PC-3 (cell line): Measurements from ENCODE around the gene ACP7. TPM values are rescaled to one million over a fixed set of nuclear protein-coding genes. Genes with fewer than 3 reads are reported as not detected.

Experiments used
- ATAC-seq: fragments of 200-7000 bp; cut with Tn5 transposase; 2 replicates; pipeline ENCODE4 v1.9.1; 2020; ENCODE audit warnings: mild to moderate bottlenecking, moderate library complexity
- BruUV-seq: library from RNA; stranded (reverse); fragments of 400-500 nt; replicated peaks from 2 replicates; lab custom pipeline; 2021; lab: Mats Ljungman, UMichigan
- CTCF ChIA-PET: fragments of 300-600 bp; sonication (Branson Sonifier 250); formaldehyde crosslinking; loops from one replicate; lab custom pipeline; 2022; ENCODE audit warnings: antibody characterized with exemption; lab: Charles Lee
- POLR2A ChIA-PET: fragments of 300-600 bp; sonication (Branson Sonifier 250); formaldehyde crosslinking; loops from one replicate; lab custom pipeline; 2022; ENCODE audit warnings: antibody characterized with exemption; ENCODE audit not compliant: unreplicated experiment; lab: Charles Lee
- DNase-seq: peaks from one replicate; pipeline ENCODE4 v3.0.0-alpha.2; 2015
- H2AFZ ChIP-seq: fragments of 300-600 bp; sonication (generic); 2 replicates; pipeline ENCODE4 v1.6.0; 2016; ENCODE audit warnings: antibody characterized with exemption, low read length
- H3F3A ChIP-seq: fragments of 300-600 bp; sonication (generic); one replicate; pipeline ENCODE4 v1.6.0; 2017; ENCODE audit warnings: antibody characterized with exemption, low read length, control low read depth, mild to moderate bottlenecking; ENCODE audit not compliant: unreplicated experiment
- H3K27ac ChIP-seq: fragments of 300-600 bp; sonication (generic); 2 replicates; pipeline ENCODE4 v1.5.1; 2016; ENCODE audit warnings: mild to moderate bottlenecking, low read length
- H3K27me3 ChIP-seq: fragments of 300-600 bp; sonication (generic); 2 replicates; pipeline ENCODE4 v1.6.1; 2016; ENCODE audit warnings: low read length, mixed read lengths
- H3K36me3 ChIP-seq: fragments of 300-600 bp; sonication (generic); 2 replicates; pipeline ENCODE4 v1.6.1; 2016; ENCODE audit warnings: low read depth, mixed run types, low read length, mixed read lengths
- H3K4me1 ChIP-seq: fragments of 300-600 bp; sonication (generic); 2 replicates; pipeline ENCODE4 v1.5.1; 2016; ENCODE audit warnings: low read length; ENCODE audit not compliant: insufficient read depth
- H3K4me2 ChIP-seq: fragments of 300-600 bp; sonication (generic); 2 replicates; pipeline ENCODE4 v1.6.0; 2016; ENCODE audit warnings: low read length
- H3K4me3 ChIP-seq: fragments of 300-600 bp; sonication (generic); 2 replicates; pipeline ENCODE4 v1.5.1; 2016; ENCODE audit warnings: mild to moderate bottlenecking, low read length, mixed read lengths
- H3K79me2 ChIP-seq: fragments of 300-600 bp; sonication (generic); 2 replicates; pipeline ENCODE4 v1.6.1; 2017; ENCODE audit warnings: low read length, mixed read lengths
- H3K9ac ChIP-seq: fragments of 300-600 bp; sonication (generic); 2 replicates; pipeline ENCODE4 v1.6.0; 2016; ENCODE audit warnings: mild to moderate bottlenecking, low read length
- H3K9me2 ChIP-seq: fragments of 300-600 bp; sonication (generic); replicated peaks from 2 replicates; pipeline ENCODE4 v1.6.1; 2016; ENCODE audit warnings: mixed run types, low read length, mixed read lengths
- H3K9me3 ChIP-seq: fragments of 300-600 bp; sonication (generic); 2 replicates; pipeline ENCODE4 v1.6.1; 2016; ENCODE audit warnings: low read length, mixed read lengths
- H4K20me1 ChIP-seq: fragments of 300-600 bp; sonication (generic); 2 replicates; pipeline ENCODE4 v1.6.1; 2016; ENCODE audit warnings: low read length, mixed read lengths
- EZH2 ChIP-seq: fragments of 300-600 bp; sonication (generic); IDR thresholded peaks from one replicate; pipeline ENCODE4 v1.6.1; 2017; ENCODE audit warnings: antibody characterized with exemption, mild to moderate bottlenecking, low read length; ENCODE audit not compliant: unreplicated experiment
- EZH2phosphoT487 ChIP-seq: fragments of 300-600 bp; sonication (generic); IDR thresholded peaks from 2 replicates; pipeline ENCODE4 v1.6.1; 2018; ENCODE audit warnings: mild to moderate bottlenecking, antibody characterized with exemption, low read length, borderline replicate concordance
- intact Hi-C: fragments of 100-400 bp; cut with micrococcal nuclease; formaldehyde crosslinking; loops from 2 replicates; pipeline ENCODE4 v1.9.0; 2023
- total RNA-seq: library from RNA; depleted of rRNA; stranded (reverse); fragments of >200 nt; gene quantifications from 2 replicates; pipeline ENCODE4 v1.2.3, GENCODE V29; 2014
- TF ChIP-seq, protein P1 (sequence below): fragments of 300-600 bp; sonication (generic); conservative IDR thresholded peaks from 2 replicates; pipeline ENCODE4 v1.5.1; 2017; ENCODE audit warnings: antibody characterized with exemption, low read depth, mild to moderate bottlenecking, low read length

The ACP7 gene
- total RNA-seq, 1 experiment from 2014 or later: 5.0 TPM

DNA sequence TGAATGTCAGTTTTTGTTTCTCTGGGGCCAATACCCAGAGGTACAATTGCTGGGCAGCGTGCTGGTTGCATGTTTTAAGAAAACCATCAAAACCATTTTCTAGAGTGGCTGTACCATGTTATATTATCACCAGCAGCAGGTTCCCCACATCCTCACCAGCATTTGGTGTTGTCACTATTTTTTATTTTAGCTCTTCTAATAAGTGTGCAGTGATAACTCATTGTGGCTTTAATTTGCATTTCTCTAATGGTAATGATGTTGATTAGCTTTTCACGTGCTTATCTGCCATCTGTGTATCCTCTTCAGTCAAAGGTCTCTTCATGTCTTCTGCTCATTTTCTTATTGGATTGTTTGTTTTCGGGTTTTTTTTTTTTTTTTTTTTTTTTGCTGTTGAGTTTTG, 63.3 kb downstream of the ACP7 start:
- H3K27ac ChIP-seq: no peak overlapping the region
- H3K9ac ChIP-seq: no peak overlapping the region
- no peaks in the 10 kb centered on the region for H3F3A ChIP-seq
- H3K4me2 ChIP-seq: no peak overlapping the region
- no peak for DNase-seq
- H3K79me2 ChIP-seq: peaks cover 70% of the 10 kb centered on the region
- H3K4me3 ChIP-seq: no peak overlapping the region
- no TSS peak for BruUV-seq
- CTCF ChIA-PET: no interaction called here
- POLR2A ChIA-PET: no interaction called here
- H4K20me1 ChIP-seq: no peaks in the 10 kb centered on the region
- no peaks in the 10 kb centered on the region for H3K9me2 ChIP-seq
- no peaks in the 10 kb centered on the region for H3K4me1 ChIP-seq
- no peaks in the 10 kb centered on the region for H3K27me3 ChIP-seq
- no peaks in the 10 kb centered on the region for H3K36me3 ChIP-seq
- TF ChIP-seq, protein P1, sequence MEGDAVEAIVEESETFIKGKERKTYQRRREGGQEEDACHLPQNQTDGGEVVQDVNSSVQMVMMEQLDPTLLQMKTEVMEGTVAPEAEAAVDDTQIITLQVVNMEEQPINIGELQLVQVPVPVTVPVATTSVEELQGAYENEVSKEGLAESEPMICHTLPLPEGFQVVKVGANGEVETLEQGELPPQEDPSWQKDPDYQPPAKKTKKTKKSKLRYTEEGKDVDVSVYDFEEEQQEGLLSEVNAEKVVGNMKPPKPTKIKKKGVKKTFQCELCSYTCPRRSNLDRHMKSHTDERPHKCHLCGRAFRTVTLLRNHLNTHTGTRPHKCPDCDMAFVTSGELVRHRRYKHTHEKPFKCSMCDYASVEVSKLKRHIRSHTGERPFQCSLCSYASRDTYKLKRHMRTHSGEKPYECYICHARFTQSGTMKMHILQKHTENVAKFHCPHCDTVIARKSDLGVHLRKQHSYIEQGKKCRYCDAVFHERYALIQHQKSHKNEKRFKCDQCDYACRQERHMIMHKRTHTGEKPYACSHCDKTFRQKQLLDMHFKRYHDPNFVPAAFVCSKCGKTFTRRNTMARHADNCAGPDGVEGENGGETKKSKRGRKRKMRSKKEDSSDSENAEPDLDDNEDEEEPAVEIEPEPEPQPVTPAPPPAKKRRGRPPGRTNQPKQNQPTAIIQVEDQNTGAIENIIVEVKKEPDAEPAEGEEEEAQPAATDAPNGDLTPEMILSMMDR: no peak
- TF ChIP-seq EZH2phosphoT487 (no peak), EZH2 (no peak)
- no peaks in the 10 kb centered on the region for H3K9me3 ChIP-seq
- intact Hi-C loops: no loop called here
- no peak overlapping the region for H2AFZ ChIP-seq
- ATAC-seq: no peak

DNA sequence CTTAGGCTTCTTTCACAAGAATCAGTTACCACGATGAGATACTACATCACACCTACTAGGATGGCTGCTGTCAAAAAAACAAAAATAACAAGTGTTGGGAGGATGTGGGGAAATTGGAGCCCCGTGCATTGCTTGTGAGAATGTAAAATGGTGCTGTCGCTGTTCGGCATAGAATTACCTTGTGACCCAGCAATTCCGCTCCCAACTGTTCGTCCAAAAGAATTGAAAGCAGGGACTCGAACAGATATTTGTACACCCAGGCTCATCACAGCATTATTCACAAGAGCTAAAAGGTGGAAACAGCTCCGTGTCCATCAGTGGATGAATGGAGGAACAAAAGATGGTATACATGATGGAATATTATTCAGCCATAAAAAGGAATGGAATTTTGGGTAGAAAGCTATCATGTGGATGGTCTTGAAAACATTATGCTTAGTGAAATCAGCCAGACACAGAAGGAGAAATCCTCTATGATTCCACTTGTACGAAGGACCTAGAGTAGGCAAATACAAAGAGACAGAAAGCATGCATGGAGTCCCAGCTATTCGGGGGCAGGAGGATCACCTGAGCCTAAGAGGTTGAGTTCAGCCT, 64.9 kb downstream of the ACP7 start:
- peaks cover 4% of the 10 kb centered on the region for H3K4me1 ChIP-seq
- TF ChIP-seq EZH2phosphoT487: no peak
- TF ChIP-seq EZH2: no peak
- TF ChIP-seq, protein P1: no peak
- intact Hi-C loops: no loop called here
- POLR2A ChIA-PET: no interaction called here
- no peaks in the 10 kb centered on the region for H3F3A ChIP-seq
- H2AFZ ChIP-seq: no peak overlapping the region
- no peak overlapping the region for H3K9ac ChIP-seq
- no peak overlapping the region for H3K27ac ChIP-seq
- no peak for ATAC-seq
- peaks cover 68% of the 10 kb centered on the region for H3K79me2 ChIP-seq
- no peaks in the 10 kb centered on the region for H3K36me3 ChIP-seq
- H3K27me3 ChIP-seq: no peaks in the 10 kb centered on the region
- no peak overlapping the region for H3K4me3 ChIP-seq
- BruUV-seq: no TSS peak
- no peak for DNase-seq
- H3K4me2 ChIP-seq: no peak overlapping the region
- no peaks in the 10 kb centered on the region for H4K20me1 ChIP-seq
- CTCF ChIA-PET: no interaction called here
- H3K9me2 ChIP-seq: no peaks in the 10 kb centered on the region
- H3K9me3 ChIP-seq: no peaks in the 10 kb centered on the region

DNA sequence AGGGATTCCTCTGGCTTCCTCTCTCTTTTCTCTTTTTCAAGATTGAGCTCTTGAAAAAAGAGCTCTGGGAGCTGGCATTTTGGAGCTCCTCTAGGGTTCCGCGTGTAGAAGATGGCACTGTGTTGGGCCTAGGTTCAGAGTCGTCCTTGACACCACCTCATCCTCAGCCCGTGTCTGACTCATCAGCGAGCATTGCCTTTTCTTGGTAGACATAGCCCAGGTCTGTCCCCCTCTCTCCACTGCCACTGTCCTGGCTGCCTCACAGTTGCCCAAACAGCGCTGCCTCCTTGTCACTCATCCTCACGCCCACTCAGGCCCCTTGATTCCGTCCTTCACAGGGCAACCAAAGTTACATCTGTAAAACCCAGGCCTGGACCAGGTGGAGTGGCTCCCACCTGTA, 66.1 kb downstream of the ACP7 start:
- intact Hi-C loops: no loop called here
- H2AFZ ChIP-seq: no peak overlapping the region
- no peak overlapping the region for H3K9ac ChIP-seq
- H3K9me2 ChIP-seq: no peaks in the 10 kb centered on the region
- no peak overlapping the region for H3K4me2 ChIP-seq
- H3K4me3 ChIP-seq: no peak overlapping the region
- H3K9me3 ChIP-seq: no peaks in the 10 kb centered on the region
- CTCF ChIA-PET: no interaction called here
- no peak overlapping the region for H3K27ac ChIP-seq
- no peaks in the 10 kb centered on the region for H3F3A ChIP-seq
- no peaks in the 10 kb centered on the region for H3K27me3 ChIP-seq
- POLR2A ChIA-PET: no interaction called here
- DNase-seq: no peak
- TF ChIP-seq, protein P1: no peak
- TF ChIP-seq EZH2 (no peak), EZH2phosphoT487 (no peak)
- H4K20me1 ChIP-seq: no peaks in the 10 kb centered on the region
- H3K36me3 ChIP-seq: no peaks in the 10 kb centered on the region
- peaks cover 16% of the 10 kb centered on the region for H3K4me1 ChIP-seq
- no TSS peak for BruUV-seq
- peaks cover 65% of the 10 kb centered on the region for H3K79me2 ChIP-seq
- no peak for ATAC-seq
